GOT3 (cell line): Measurements from ENCODE around the gene PCBP3.
"Not testable (repeated sequence)": the region's sequence is repeated elsewhere in the genome, so short reads cannot be mapped to it uniquely, and the experiment has no call there.

Source experiments
- DNase-seq: peaks from one replicate; lab custom pipeline; 2025; ENCODE audit warnings: mixed read lengths; lab: John Stamatoyannopoulos, UW

Gene PCBP3

GRCh38 chr21:45809421-45809820 is 165.9 kb downstream of the PCBP3 start:
- no peak for DNase-seq

GRCh38 chr21:45811136-45811535 is 167.6 kb downstream of the PCBP3 start:
- DNase-seq: no peak

GRCh38 chr21:45814210-45814940 is 170.8 kb downstream of the PCBP3 start:
- not testable (repeated sequence) for DNase-seq

- not testable (repeated sequence) for DNase-seq
Observed at GRCh38 chr21:45815781-45816180, 172.3 kb downstream of the PCBP3 start.

GRCh38 chr21:45816794-45817193 is 173.3 kb downstream of the PCBP3 start:
- DNase-seq: no peak

- DNase-seq: no peak
Observed at GRCh38 chr21:45817345-45817744, 173.8 kb downstream of the PCBP3 start.

- DNase-seq: no peak
Observed at GRCh38 chr21:45818276-45818903, 174.9 kb downstream of the PCBP3 start.

GRCh38 chr21:45818904-45819285 is 175.4 kb downstream of the PCBP3 start:
- peak; percentile 29 for DNase-seq

- DNase-seq: no peak
Observed at GRCh38 chr21:45819478-45820170, 176.1 kb downstream of the PCBP3 start.

GRCh38 chr21:45820171-45821091 is 176.9 kb downstream of the PCBP3 start:
- peak; percentile 33 for DNase-seq

GRCh38 chr21:45821315-45821962 is 177.9 kb downstream of the PCBP3 start:
- DNase-seq: no peak

- DNase-seq: no peak
Observed at GRCh38 chr21:45821998-45822397, 178.5 kb downstream of the PCBP3 start.

GRCh38 chr21:45822429-45823099 is 179.0 kb downstream of the PCBP3 start:
- DNase-seq: no peak

- DNase-seq: no peak
Observed at GRCh38 chr21:45823100-45823681, 179.7 kb downstream of the PCBP3 start.

- no peak for DNase-seq
Observed at GRCh38 chr21:45824546-45825215, 181.2 kb downstream of the PCBP3 start.

- no peak for DNase-seq
Observed at GRCh38 chr21:45825219-45825618, 181.7 kb downstream of the PCBP3 start.

GRCh38 chr21:45826676-45827301 is 183.3 kb downstream of the PCBP3 start:
- no peak for DNase-seq

GRCh38 chr21:45827302-45827692 is 183.8 kb downstream of the PCBP3 start:
- no peak for DNase-seq

- no peak for DNase-seq
Observed at GRCh38 chr21:45827881-45828579, 184.5 kb downstream of the PCBP3 start.
